Measurements from ENCODE around the gene GPR39. TPM values are rescaled to one million over a fixed set of nuclear protein-coding genes. Genes with fewer than 3 reads are reported as not detected.

GPR39 gene
- total RNA-seq, 2 donors from 2014 or later = 7.3 to 9.6 TPM

DNA sequence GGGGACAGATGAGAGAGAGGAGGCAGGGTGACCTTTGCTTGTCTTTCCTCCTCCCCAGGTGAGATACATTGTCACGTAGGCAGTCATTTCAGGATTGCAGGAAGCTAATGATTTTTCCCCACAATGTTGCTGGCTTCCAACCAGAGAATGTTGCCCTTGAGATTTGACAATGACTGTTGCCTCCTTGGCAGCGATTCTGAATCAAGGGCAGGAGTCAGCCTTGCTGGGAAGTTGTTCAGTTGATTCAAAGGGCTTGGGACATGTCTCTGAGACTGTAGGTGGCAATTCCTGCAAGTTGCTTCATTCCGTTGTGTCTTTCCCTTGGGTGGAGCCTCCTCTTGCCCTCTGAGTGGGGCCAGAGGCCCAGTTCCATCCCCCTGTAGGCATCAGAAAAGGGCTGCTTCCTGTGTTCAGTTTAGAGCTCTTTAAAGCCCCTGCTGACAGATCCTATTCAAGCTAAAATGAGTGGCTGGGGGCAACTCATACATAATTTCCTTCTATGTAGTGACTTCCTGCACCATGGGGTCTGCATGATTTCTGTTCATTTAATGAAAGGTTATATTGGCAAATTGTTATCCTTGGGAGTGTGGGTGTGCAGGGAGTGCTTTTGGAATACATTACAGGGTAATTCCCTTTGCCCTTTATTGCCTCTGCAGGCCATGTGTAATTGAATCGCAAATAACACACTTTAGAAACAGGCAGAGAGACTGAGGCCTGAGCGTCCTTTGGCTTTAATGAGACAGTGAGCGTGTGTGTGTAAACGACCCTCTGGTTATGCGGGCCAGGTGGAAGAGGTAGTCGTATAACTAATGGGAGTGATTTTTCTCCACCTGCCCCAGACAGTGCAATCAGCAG is 52.4 kb downstream of the GPR39 start:
- WGBS, 2 donors = 75 to 83% methylated on average over 8 to 9 of the region's 9 CpGs
- Histone ChIP-seq H3K9me3 (peaks cover 0 to 16% (median 0%) of the 10 kb centered on the region in 3 donors), H3K36me3 (replicated peaks in 1 of 2; ENCODE audit: insufficient read depth in 1 of 2, low read depth in 2 of 2) (no peaks in the 10 kb centered on the region), H3K4me1 (peaks cover 6% of the 10 kb centered on the region), H3K27me3 (no peaks in the 10 kb centered on the region), H3K27ac (peak overlapping the region in 1 of 4 donors; percentile 26), H3K4me3 (no peak overlapping the region)
- intact Hi-C loops (cut with DNase I) = no loop called here
- TF ChIP-seq, protein P1, sequence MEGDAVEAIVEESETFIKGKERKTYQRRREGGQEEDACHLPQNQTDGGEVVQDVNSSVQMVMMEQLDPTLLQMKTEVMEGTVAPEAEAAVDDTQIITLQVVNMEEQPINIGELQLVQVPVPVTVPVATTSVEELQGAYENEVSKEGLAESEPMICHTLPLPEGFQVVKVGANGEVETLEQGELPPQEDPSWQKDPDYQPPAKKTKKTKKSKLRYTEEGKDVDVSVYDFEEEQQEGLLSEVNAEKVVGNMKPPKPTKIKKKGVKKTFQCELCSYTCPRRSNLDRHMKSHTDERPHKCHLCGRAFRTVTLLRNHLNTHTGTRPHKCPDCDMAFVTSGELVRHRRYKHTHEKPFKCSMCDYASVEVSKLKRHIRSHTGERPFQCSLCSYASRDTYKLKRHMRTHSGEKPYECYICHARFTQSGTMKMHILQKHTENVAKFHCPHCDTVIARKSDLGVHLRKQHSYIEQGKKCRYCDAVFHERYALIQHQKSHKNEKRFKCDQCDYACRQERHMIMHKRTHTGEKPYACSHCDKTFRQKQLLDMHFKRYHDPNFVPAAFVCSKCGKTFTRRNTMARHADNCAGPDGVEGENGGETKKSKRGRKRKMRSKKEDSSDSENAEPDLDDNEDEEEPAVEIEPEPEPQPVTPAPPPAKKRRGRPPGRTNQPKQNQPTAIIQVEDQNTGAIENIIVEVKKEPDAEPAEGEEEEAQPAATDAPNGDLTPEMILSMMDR (IDR thresholded peaks at IDR 0.05) = no peak
- DNase-seq (peak in 1 of 4 donors; percentile 22), ATAC-seq (peak; percentile 40)

DNA sequence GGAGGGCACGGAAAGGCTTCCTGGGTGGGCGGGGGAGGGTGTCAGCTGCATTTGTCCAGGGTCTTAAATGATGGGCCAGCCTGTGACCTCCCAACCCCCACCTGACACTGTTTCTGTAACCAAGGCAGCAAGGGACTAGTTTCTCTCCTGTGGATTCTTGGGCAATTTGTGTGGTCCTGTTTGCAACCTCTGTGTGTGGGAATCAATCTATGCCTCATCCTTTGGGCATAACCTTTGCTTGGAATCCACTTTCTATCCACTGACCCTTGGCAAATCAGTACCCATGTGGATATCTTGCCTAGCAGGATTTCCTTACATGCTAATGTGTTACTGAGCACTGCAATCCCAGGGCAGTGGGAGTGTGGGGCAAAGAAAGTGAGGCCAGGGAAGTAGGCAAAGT is 54.1 kb downstream of the GPR39 start:
- H3K4me1 ChIP-seq = peaks cover 6% of the 10 kb centered on the region
- ATAC-seq (no peak), DNase-seq (no peak)
- intact Hi-C loops (cut with DNase I) = no loop called here
- H3K4me3 ChIP-seq = no peak overlapping the region
- no peak for TF ChIP-seq POLR2A (IDR thresholded peaks at IDR 0.05)
- TF ChIP-seq, protein P1 (IDR thresholded peaks at IDR 0.05) = no peak
- no peak overlapping the region for H3K27ac ChIP-seq
- H3K36me3 ChIP-seq (replicated peaks in 1 of 2; ENCODE audit: insufficient read depth in 1 of 2, low read depth in 2 of 2) = no peaks in the 10 kb centered on the region
- no peaks in the 10 kb centered on the region for H3K27me3 ChIP-seq
- H3K9me3 ChIP-seq = peaks cover 0 to 4% (median 0%) of the 10 kb centered on the region in 3 donors
- WGBS, 2 donors = 69 to 81% methylated on average over 1 to 2 of the region's 2 CpGs

DNA sequence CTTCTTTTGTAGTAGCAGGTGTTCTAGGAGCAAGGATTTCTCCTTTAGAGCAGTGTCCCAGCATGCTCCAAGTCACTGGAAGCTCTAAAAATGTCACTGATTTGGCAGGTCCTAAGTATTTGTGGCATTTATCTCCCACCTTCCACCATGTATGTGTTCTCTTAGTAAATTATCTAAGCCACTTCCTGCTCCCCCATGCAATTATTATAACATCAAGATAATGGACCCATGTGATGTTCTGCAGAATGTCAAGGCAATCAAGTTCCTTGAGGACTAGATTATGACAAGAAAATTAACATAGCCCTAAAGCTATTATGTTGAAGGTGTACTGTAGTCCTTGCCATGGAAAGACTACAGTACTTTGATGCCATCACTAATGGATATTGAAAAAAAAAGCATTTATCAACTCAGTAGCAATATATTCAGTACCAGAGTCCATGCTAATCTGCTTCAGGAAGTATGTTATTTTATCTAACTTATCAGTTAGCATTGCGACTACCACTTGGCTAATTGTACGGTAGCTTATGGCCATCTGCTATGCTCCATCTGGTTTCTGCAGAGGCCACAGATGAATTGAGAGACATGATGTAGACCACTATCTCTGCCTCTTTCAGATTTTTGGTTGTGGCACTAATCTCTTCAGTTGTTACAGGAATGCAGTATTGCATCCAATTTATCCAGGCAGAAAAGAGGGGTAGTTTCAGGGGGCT is 56.7 kb downstream of the GPR39 start:
- H3K9me3 ChIP-seq = no peaks in the 10 kb centered on the region
- ATAC-seq = no peak
- H3K4me3 ChIP-seq = no peak overlapping the region
- TF ChIP-seq, protein P1 (IDR thresholded peaks at IDR 0.05) = no peak
- TF ChIP-seq POLR2A (IDR thresholded peaks at IDR 0.05) = no peak
- peaks cover 11% of the 10 kb centered on the region for H3K4me1 ChIP-seq
- DNase-seq = no peak
- WGBS, 2 donors = 89 to 97% methylated on average over 2 of the region's 2 CpGs
- no peaks in the 10 kb centered on the region for H3K36me3 ChIP-seq (replicated peaks in 1 of 2; ENCODE audit: insufficient read depth in 1 of 2, low read depth in 2 of 2)
- intact Hi-C loops (cut with DNase I) = no loop called here
- H3K27me3 ChIP-seq = no peaks in the 10 kb centered on the region
- no peak overlapping the region for H3K27ac ChIP-seq

DNA sequence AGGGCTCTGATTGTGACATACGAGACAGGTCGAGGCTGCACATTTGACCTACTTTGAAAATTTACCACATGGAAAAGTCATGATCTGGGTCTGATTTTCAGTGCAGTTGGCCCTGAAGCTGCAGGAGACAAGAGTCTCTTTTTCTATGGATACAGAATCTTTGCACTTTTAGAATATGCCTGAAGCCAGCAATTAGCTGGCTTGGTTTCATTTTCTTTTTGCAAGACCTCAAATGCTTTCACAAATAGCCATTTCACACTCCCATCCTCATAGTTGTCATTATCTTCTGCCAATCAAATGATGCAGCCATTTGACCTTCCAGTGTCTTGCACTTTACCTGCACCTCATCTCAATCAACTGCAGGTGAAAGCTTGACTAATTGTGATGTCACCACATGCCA is 59.0 kb downstream of the GPR39 start:
- intact Hi-C loops (cut with DNase I) = no loop called here
- TF ChIP-seq, protein P1 (IDR thresholded peaks at IDR 0.05) = no peak
- no peaks in the 10 kb centered on the region for H3K9me3 ChIP-seq
- no peak overlapping the region for H3K4me3 ChIP-seq
- WGBS, 2 donors = 81 to 94% methylated on average over 2 of the region's 2 CpGs
- H3K36me3 ChIP-seq (replicated peaks in 1 of 2; ENCODE audit: insufficient read depth in 1 of 2, low read depth in 2 of 2) = no peaks in the 10 kb centered on the region
- DNase-seq (no peak), ATAC-seq (no peak)
- peaks cover 16% of the 10 kb centered on the region for H3K4me1 ChIP-seq
- H3K27me3 ChIP-seq = no peaks in the 10 kb centered on the region
- no peak overlapping the region for H3K27ac ChIP-seq

All from body of pancreas (tissue), 4 donors.